Measurements from ENCODE around the gene NUAK2. TPM values are rescaled to one million over a fixed set of nuclear protein-coding genes. Genes with fewer than 3 reads are reported as not detected.

NUAK2 gene
- total and polyA plus RNA-seq, 9 donors: 1.2 to 53.2 (median 3.2) TPM

- Histone ChIP-seq H3K4me3 (no peak overlapping the region), H3K4me1 (ENCODE audit: insufficient read depth) (peaks cover 6% of the 10 kb centered on the region), H3K27ac (no peak overlapping the region), H3K36me3 (no peaks in the 10 kb centered on the region), H3K27me3 (no peaks in the 10 kb centered on the region), H3K9me3 (no peaks in the 10 kb centered on the region)
- no peak for TF ChIP-seq CTCF (IDR thresholded peaks at IDR 0.05)
- TF ChIP-seq EP300 (IDR thresholded peaks at IDR 0.05): no peak
- no peak for TF ChIP-seq POLR2A (IDR thresholded peaks at IDR 0.05)
- intact Hi-C loops (cut with DNase I): loop anchor here in 3 of 4 donors (5.0 to 10.0 kb wide), 4 partner anchors 112 to 280 kb away; partner anchors contain the start of gene RBBP5 (in 1 of the 3)
- no peak for DNase-seq
- WGBS, 3 donors: 90 to 94% (median 94%) methylated on average over 18 to 19 of the region's 19 CpGs
Observed at GRCh38 chr1:205256951-205257625, 64.5 kb downstream of the NUAK2 start.

- Histone ChIP-seq H3K9me3 (no peaks in the 10 kb centered on the region), H3K4me3 (no peak overlapping the region), H3K36me3 (no peaks in the 10 kb centered on the region), H3K27ac (no peak overlapping the region), H3K27me3 (no peaks in the 10 kb centered on the region), H3K4me1 (ENCODE audit: insufficient read depth) (peaks cover 5% of the 10 kb centered on the region)
- intact Hi-C loops (cut with DNase I): loop anchor here in 3 of 4 donors (5.0 to 10.0 kb wide), 4 partner anchors 111 to 279 kb away; partner anchors contain the start of gene RBBP5 (in 1 of the 3)
- WGBS, 3 donors: 37 to 44% (median 41%) methylated on average over 8 of the region's 8 CpGs
- TF ChIP-seq POLR2A (IDR thresholded peaks at IDR 0.05): no peak
- TF ChIP-seq CTCF (IDR thresholded peaks at IDR 0.05): peak; percentile 90 to 97 (median 96)
- peak; percentile 83 to 93 (median 92) for DNase-seq
Observed at GRCh38 chr1:205255941-205256780, 65.4 kb downstream of the NUAK2 start.

Small RNA genes within 50 kb of the gene (small RNA-seq; reads per million reads assigned to genes)
- not detected for gene SNRPGP10

Other genes with a start within 250 kb of the NUAK2 start
- 1 to 10 TPM in 6 of 7 donors, under 1 TPM in 1; 0.92 to 4.2 (median 3.5) TPM for gene TMEM81, start 237.3 kb downstream of the NUAK2 start, total RNA-seq
- gene TMEM81, start 237.3 kb downstream of the NUAK2 start, polyA plus RNA-seq: 1 to 10 TPM; 2.0 to 2.1 TPM
- gene RBBP5, start 199.8 kb downstream of the NUAK2 start, total RNA-seq: 10 to 100 TPM in 6 of 7 donors, 1 to 10 TPM in 1; 10.0 to 19.1 (median 15.1) TPM
- gene RBBP5, start 199.8 kb downstream of the NUAK2 start, polyA plus RNA-seq: 10 to 100 TPM in 1 of 2 donors, 1 to 10 TPM in 1; 6.8 to 16.7 TPM
- gene DSTYK, start 110.0 kb downstream of the NUAK2 start, total RNA-seq: 10 to 100 TPM in 6 of 7 donors, 1 to 10 TPM in 1; 8.8 to 20.0 (median 18.0) TPM
- gene DSTYK, start 110.0 kb downstream of the NUAK2 start, polyA plus RNA-seq: 10 to 100 TPM; 10.7 to 18.8 TPM
- gene TMCC2, start 93.8 kb downstream of the NUAK2 start, total RNA-seq: 10 to 100 TPM in 1 of 7 donors, 1 to 10 TPM in 6; 2.6 to 10.1 (median 7.8) TPM
- 10 to 100 TPM in 1 of 2 donors, 1 to 10 TPM in 1; 2.3 to 11.0 TPM for gene TMCC2, start 93.8 kb downstream of the NUAK2 start, polyA plus RNA-seq
- gene KLHDC8A, start 35.2 kb upstream of the NUAK2 start, total RNA-seq: 100 to 1,000 TPM; 111 to 457 (median 270) TPM
- 100 to 1,000 TPM; 112 to 296 TPM for gene KLHDC8A, start 35.2 kb upstream of the NUAK2 start, polyA plus RNA-seq
- 1 to 10 TPM in 4 of 7 donors, under 1 TPM in 2, not detected in 1; 0.43 to 7.0 (median 1.2) TPM for gene LEMD1, start 100.3 kb upstream of the NUAK2 start, total RNA-seq
- under 1 TPM; 0.58 to 0.90 TPM for gene LEMD1, start 100.3 kb upstream of the NUAK2 start, polyA plus RNA-seq
- gene BLACAT1, start 134.3 kb upstream of the NUAK2 start, total RNA-seq: 1 to 10 TPM in 3 of 7 donors, under 1 TPM in 4; 0.08 to 2.1 (median 0.60) TPM
- under 1 TPM; 0.15 to 0.30 TPM for gene BLACAT1, start 134.3 kb upstream of the NUAK2 start, polyA plus RNA-seq
- gene CDK18, start 182.9 kb upstream of the NUAK2 start, total RNA-seq: 10 to 100 TPM; 11.0 to 31.5 (median 19.6) TPM
- 10 to 100 TPM in 1 of 2 donors, 1 to 10 TPM in 1; 6.3 to 13.3 TPM for gene CDK18, start 182.9 kb upstream of the NUAK2 start, polyA plus RNA-seq

All from ovary (tissue), 9 donors.